Measurements from ENCODE around the gene SLC22A2.
A peak's percentile ranks its signal among the peaks of the same experiment; 100 is the strongest.
"Not testable (repeated sequence)": the region's sequence is repeated elsewhere in the genome, so short reads cannot be mapped to it uniquely, and the experiment has no call there.

The SLC22A2 gene

DNA sequence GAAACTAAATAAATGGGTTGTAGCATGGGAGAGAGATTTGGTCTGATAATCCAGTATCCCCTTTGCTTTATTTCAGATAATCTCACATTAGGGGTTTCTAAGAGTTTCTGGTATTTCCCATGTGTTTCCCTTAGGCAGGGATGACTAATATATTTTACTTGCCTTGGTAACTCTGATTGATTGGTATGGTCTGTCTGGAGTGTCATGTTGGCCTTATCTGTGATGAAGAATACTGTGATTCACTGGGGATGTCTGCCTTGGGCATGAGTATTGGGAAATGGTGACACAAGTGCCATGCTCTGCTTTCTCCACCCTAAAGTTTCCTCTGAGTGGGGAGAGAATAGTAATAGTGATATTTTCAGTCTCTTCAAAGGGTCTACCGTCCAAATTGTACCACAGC is 10.1 kb downstream of the SLC22A2 start:
- DNase-seq (ENCODE audit: low read depth): no peak

- no peak for DNase-seq (ENCODE audit: low read depth)
Observed at GRCh38 chr6:160247457-160247883, 11.2 kb downstream of the SLC22A2 start.

DNA sequence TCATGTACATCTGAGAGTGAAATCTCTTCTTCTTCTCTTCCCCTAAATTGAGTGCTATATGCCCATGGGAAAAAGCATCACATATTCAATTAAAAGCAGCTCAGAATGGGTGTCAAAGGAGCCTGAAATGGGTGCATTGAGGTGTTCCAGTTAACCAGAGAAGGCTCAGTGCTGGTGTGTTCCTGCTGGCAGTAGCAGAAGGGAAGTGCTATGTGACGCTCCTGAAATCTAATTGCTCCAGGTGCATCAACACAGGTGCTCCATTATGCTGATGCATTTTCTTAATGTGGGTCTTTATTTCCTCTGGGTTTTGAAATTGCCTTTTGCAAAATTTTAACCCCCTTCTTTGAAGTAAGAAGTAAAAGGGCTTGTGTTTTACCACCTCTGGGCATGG is 17.9 kb downstream of the SLC22A2 start:
- no peak for DNase-seq (ENCODE audit: low read depth)

GRCh38 chr6:160239929-160240690 is 18.5 kb downstream of the SLC22A2 start:
- no peak for DNase-seq (ENCODE audit: low read depth)

GRCh38 chr6:160238761-160239751 is 19.6 kb downstream of the SLC22A2 start:
- DNase-seq (ENCODE audit: low read depth): no peak

GRCh38 chr6:160238278-160238711 is 20.3 kb downstream of the SLC22A2 start:
- no peak for DNase-seq (ENCODE audit: low read depth)

- not testable (repeated sequence) for DNase-seq (ENCODE audit: low read depth)
Observed at GRCh38 chr6:160237597-160238275, 20.9 kb downstream of the SLC22A2 start.

GRCh38 chr6:160236235-160236872 is 22.3 kb downstream of the SLC22A2 start:
- not testable (repeated sequence) for DNase-seq (ENCODE audit: low read depth)

GRCh38 chr6:160233950-160234640 is 24.5 kb downstream of the SLC22A2 start:
- DNase-seq (ENCODE audit: low read depth): not testable (repeated sequence)

DNA sequence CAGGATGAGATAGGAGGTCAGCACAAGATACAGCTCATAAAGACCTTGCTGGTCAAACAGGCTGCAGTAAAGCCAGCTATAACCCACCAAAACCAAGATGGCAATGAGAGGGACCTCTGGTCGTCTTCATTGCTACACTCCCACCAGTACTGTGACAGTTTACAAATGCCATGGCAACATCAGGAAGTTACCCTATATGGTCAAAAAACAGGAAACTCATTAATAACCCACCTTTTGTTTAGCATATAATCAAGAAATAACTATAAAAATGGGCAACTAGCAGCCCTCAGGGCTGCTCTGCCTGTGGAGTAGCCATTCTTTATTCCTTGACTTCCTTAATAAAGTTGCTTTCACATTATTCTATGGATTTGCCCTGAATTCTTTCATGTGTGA is 30.9 kb downstream of the SLC22A2 start:
- no peak for DNase-seq (ENCODE audit: low read depth)

- DNase-seq (ENCODE audit: low read depth): no peak
Observed at GRCh38 chr6:160227038-160227768, 31.4 kb downstream of the SLC22A2 start.

DNA sequence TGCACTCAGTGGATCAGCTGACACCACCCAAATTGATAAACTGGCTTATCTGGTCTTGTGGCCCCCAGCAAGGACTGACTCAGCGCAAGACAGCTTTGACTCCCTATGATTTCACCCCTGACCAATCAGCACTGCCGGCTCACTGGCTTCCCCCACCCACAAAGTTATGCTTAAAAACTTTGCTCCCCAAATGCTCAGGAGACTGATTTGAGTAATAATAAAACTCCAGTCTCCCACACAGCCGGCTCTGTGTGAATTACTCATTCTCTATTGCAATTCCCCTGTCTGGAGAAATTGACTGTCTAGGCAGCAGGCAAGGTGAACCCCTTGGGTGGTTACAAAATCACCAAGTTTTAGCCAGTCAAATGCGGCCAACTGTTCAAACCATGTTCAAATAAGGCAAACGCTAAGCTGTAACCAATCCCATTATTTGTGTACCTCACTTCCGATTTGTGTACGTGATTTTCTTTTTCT is 32.5 kb downstream of the SLC22A2 start:
- DNase-seq (ENCODE audit: low read depth): peak; percentile 54

GRCh38 chr6:160224639-160225237 is 33.9 kb downstream of the SLC22A2 start:
- no peak for DNase-seq (ENCODE audit: low read depth)

- no peak for DNase-seq (ENCODE audit: low read depth)
Observed at GRCh38 chr6:160222491-160222890, 36.1 kb downstream of the SLC22A2 start.

GRCh38 chr6:160221918-160222317 is 36.7 kb downstream of the SLC22A2 start:
- DNase-seq (ENCODE audit: low read depth): no peak

GRCh38 chr6:160221423-160221822 is 37.2 kb downstream of the SLC22A2 start:
- DNase-seq (ENCODE audit: low read depth): no peak

DNA sequence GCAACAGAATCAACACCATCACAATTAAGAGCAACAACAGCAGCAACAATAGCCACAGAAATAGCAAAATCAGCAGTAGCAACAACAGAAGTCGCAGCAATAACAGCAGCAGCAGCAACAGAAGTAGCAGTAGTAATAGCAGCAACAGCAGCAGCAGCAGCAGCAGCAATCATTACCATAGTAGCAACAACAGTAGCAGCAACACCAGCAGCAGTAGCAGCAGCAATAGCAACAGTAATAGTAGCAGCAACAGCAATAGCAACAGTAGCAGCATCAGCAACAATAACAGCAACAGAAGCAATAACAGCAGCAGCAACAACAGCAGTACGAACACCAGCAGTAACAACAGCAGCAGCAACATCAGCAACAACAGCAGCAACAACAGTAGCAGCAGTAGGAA is 39.8 kb downstream of the SLC22A2 start:
- DNase-seq (ENCODE audit: low read depth): no peak

GRCh38 chr6:160217863-160218262 is 40.8 kb downstream of the SLC22A2 start:
- DNase-seq (ENCODE audit: low read depth): no peak

- no peak for DNase-seq (ENCODE audit: low read depth)
Observed at GRCh38 chr6:160217073-160217472, 41.5 kb downstream of the SLC22A2 start.

- DNase-seq (ENCODE audit: low read depth): no peak
Observed at GRCh38 chr6:160215232-160215631, 43.4 kb downstream of the SLC22A2 start.

Measured in activated T-cell treated with anti-CD3 and anti-CD28 coated beads for 48 hours (primary cell).